ENCODE results near the gene OTULIN.

DNA sequence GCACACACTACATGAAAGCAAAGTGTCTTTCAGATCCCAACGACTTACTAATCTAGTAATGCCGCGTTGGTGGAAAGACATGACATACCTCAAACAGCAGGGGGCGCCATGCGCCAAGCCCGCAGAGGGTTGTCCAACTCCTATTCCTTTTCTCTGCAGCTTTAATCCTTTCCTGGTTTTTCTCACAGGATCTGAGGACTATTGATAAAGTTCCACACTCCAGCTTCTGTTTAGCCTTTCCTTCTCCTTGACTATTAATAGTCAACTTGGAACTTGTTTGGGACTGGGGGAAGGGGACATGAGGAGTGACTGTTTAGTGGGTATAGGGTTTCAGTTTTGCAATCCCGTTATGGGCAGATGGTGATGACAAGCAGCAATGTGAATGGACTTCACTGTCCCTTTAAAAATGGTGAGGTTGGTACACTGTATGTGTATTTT lies 62.9 kb downstream of the OTULIN start:
- TF ChIP-seq CTCF (IDR thresholded peaks at IDR 0.05) (peak; percentile 96), TAF1 (IDR thresholded peaks at IDR 0.05; ENCODE audit: borderline replicate concordance, low read depth, low read length) (no peak), ZBTB33 (IDR thresholded peaks at IDR 0.05; ENCODE audit: borderline replicate concordance, low read depth) (no peak), MAX (IDR thresholded peaks at IDR 0.05; ENCODE audit: low read depth) (no peak; the same call in 1 of the 2 replicates), SIN3A (IDR thresholded peaks at IDR 0.05; ENCODE audit: borderline replicate concordance, low read depth, low read length) (no peak)

Measured in SK-N-SH (cell line).